ENCODE data around the gene MEIS3. TPM values are rescaled to one million over a fixed set of nuclear protein-coding genes. Genes with fewer than 3 reads are reported as not detected.
A peak's percentile ranks its signal among the peaks of the same experiment; 100 is the strongest.

Gene MEIS3
- total RNA-seq, 1 experiment from 2014 or later, result 114 TPM

DNA sequence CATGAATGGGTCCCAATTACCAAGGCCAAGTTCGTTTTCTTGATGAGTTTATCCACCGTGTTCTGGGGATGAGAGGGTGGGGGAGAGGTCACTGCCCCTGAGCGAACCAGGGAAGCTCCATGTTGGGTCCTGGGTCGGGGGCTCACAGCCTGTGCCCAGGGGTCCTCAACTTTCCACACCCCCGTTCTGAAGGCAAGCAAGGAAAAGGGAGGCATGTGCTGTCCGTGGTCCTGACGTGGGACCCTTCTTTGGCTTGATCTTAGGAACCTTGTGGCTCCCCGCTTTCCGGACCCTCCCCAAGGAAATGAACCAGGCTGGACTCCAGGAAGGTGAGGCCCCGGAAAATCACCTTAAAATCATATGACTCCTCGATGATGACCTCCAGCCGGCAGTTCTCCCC is 18.2 kb upstream of the MEIS3 start:
- in situ Hi-C loops (cut with HindIII; ENCODE audit: low sequenced_read_pairs), result no loop called here
- no peak for DNase-seq (ENCODE audit: low spot score)

GRCh38 chr19:47436712-47437401 is 17.5 kb upstream of the MEIS3 start:
- in situ Hi-C loops (cut with HindIII; ENCODE audit: low sequenced_read_pairs), result no loop called here
- DNase-seq (ENCODE audit: low spot score), result peak; percentile 93

- DNase-seq (ENCODE audit: low spot score), result no peak
- in situ Hi-C loops (cut with HindIII; ENCODE audit: low sequenced_read_pairs), result no loop called here
Measured at GRCh38 chr19:47435883-47436417, 16.6 kb upstream of the MEIS3 start.

GRCh38 chr19:47435196-47435595 is 15.9 kb upstream of the MEIS3 start:
- no peak for DNase-seq (ENCODE audit: low spot score)
- in situ Hi-C loops (cut with HindIII; ENCODE audit: low sequenced_read_pairs), result no loop called here

GRCh38 chr19:47434088-47434487 is 14.8 kb upstream of the MEIS3 start:
- DNase-seq (ENCODE audit: low spot score), result no peak
- in situ Hi-C loops (cut with HindIII; ENCODE audit: low sequenced_read_pairs), result no loop called here

GRCh38 chr19:47433121-47433520 is 13.8 kb upstream of the MEIS3 start:
- DNase-seq (ENCODE audit: low spot score), result no peak
- in situ Hi-C loops (cut with HindIII; ENCODE audit: low sequenced_read_pairs), result no loop called here

DNA sequence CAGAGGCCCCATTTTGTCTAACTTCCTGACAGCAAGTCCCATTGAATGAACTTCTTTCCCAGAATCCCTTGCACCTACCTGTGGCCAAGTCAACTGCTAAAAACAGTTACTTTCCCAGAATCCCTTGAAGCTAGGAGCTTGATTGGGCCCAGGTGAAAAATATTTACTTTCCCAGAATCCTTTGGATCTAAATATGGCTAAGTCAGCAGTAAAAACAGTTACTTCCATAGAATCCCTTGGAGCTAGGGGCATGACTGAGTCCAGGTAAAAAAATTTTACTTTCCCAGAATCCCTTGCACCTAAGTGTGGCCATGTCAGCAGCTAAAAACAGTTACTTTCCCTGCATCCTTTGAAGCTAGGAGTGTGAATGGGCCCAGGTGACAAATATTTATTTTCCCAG is 13.2 kb upstream of the MEIS3 start:
- DNase-seq (ENCODE audit: low spot score), result no peak
- in situ Hi-C loops (cut with HindIII; ENCODE audit: low sequenced_read_pairs), result no loop called here

DNA sequence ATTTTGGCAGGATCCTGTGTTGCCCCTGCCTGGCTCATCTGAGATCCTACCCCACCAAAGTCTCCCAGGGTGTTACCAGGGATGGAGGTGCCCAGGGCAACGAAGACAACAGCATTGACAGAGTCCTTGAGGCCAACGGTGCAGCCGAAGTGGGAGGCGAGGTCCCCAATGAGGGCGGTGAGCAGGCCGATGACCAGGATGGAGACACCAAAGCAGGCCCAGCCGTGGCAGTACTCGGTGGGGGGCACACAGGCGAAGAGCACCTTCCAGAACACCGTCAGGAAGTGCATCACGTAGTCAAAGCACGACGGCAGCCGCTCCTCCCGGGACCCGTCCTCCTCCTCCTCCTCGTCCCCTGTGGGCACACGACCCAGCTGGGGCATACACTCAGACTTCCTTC is 12.8 kb upstream of the MEIS3 start:
- DNase-seq (ENCODE audit: low spot score), result no peak
- in situ Hi-C loops (cut with HindIII; ENCODE audit: low sequenced_read_pairs), result no loop called here

DNA sequence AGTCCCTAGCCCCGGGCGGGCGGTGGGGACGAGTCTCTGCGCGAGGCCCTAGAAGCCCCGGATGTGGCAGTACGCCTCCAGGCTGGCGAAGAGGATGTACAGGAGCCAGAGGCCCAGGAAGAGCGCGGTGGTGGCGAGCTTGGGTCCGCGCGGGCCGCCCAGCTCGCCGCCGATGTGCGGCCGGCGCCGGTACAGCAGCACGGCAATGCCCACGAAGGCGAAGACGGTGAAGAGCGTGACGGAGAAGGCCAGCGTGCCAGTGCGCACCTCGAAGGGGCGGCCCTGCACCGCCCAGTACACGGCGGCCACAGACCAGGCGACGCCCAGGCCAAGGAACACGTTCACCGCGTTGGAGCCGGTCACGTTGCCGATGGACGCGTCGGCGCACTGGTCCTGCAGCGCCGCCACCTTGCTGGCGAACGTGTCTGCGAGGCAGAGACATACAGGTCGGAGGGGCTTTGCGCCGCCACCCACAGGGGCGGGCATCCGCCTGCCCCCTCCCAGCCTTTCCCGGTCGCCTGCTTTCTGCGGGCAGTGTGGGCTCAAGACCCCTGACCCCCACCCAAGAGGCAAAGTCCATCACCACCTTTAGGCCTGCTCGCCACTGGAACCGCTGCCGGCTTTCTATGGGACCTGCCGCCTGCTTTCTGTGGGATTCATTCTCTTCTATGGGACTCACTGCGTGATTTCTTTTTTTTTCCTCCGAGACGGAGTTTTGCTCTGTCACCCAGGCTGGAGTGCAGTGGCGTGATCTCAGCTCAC is 10.9 kb upstream of the MEIS3 start:
- DNase-seq (ENCODE audit: low spot score), result no peak
- in situ Hi-C loops (cut with HindIII; ENCODE audit: low sequenced_read_pairs), result no loop called here

GRCh38 chr19:47429140-47429793 is 9.9 kb upstream of the MEIS3 start:
- in situ Hi-C loops (cut with HindIII; ENCODE audit: low sequenced_read_pairs), result no loop called here
- no peak for DNase-seq (ENCODE audit: low spot score)

DNA sequence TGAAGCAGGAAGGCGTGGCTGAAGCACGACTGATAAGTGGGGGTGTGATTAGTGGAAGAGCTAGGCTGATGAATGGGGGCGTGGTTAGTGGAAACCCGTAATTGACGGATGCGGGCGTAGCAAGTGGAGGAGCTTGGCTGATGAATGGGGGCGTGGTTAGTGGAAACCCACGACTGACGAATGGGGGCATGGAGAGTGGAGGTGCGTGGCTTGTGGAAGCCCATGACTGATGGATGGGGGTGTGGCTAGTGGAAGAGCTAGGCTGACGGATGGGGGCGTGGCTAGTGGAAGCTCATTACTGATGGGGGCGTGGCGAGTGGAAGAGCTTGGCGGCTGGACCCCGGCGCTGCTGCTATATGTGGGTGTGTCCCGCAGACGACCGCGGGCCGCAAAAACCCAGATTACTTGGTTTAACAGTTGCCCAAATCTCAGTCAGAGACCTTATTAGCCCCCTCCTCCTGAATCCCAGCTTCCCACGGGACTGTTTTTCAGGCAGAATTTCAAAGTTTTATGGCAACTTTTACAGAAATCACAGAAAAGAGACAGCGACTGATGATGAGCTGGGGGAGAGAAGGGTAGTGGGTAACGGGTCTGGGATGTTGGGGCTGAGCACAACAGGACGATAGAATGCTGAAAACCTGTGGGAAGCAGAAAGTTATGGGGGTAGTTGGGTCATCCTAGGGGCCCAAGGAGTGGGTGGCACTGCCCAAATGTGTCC is 9.0 kb upstream of the MEIS3 start:
- in situ Hi-C loops (cut with HindIII; ENCODE audit: low sequenced_read_pairs), result no loop called here

GRCh38 chr19:47427241-47428176 is 8.2 kb upstream of the MEIS3 start:
- in situ Hi-C loops (cut with HindIII; ENCODE audit: low sequenced_read_pairs), result no loop called here
- peak; percentile 84 for DNase-seq (ENCODE audit: low spot score)

More for the DNA sequence above, 9.0 kb upstream of the MEIS3 start:
- peak; percentile 99 for DNase-seq (ENCODE audit: low spot score)

- in situ Hi-C loops (cut with HindIII; ENCODE audit: low sequenced_read_pairs), result no loop called here
- DNase-seq (ENCODE audit: low spot score), result no peak
Measured at GRCh38 chr19:47423203-47423882, 4.0 kb upstream of the MEIS3 start.

DNA sequence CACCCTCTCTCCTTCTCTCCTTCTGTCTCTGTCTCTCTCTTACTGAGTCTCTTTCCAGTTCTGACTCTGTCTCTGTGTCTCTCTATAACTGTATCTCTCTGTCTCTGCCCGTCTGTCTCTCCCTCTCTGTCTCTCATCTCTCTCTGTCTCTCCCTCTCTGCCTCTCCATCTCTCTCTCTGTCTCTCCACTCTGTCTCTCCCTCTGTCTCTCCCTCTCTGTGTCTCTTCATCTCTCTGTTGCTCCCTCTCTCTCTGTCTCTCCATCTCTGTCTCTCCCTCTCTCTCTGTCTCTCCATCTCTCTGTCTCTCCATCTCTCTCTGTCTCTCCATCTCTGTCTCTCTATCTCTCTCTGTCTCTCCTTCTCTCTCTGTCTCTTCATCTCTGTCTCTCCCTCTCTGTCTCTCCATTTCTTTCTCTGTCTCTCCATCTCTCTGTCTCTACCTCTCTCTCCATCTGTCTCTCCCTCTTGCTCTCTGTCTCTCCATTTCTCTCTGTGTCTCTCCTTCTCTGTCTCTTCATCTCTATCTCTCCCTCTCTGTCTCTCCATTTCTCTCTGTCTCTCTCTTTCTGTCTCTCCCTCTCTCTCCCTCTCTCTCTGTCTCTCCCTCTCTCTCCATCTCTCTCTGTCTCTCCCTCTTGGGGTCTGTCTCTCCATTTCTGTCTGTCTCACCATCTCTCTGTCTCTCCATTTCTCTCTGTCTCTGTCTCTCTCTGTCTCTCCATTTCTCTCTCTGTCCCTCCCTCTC is 3.3 kb upstream of the MEIS3 start:
- in situ Hi-C loops (cut with HindIII; ENCODE audit: low sequenced_read_pairs), result no loop called here
- DNase-seq (ENCODE audit: low spot score), result no peak

- no peak for DNase-seq (ENCODE audit: low spot score)
- in situ Hi-C loops (cut with HindIII; ENCODE audit: low sequenced_read_pairs), result no loop called here
Measured at GRCh38 chr19:47421844-47422395, 2.6 kb upstream of the MEIS3 start.

- no peak for DNase-seq (ENCODE audit: low spot score)
- in situ Hi-C loops (cut with HindIII; ENCODE audit: low sequenced_read_pairs), result no loop called here
Measured at GRCh38 chr19:47421244-47421786, 2.0 kb upstream of the MEIS3 start.

DNA sequence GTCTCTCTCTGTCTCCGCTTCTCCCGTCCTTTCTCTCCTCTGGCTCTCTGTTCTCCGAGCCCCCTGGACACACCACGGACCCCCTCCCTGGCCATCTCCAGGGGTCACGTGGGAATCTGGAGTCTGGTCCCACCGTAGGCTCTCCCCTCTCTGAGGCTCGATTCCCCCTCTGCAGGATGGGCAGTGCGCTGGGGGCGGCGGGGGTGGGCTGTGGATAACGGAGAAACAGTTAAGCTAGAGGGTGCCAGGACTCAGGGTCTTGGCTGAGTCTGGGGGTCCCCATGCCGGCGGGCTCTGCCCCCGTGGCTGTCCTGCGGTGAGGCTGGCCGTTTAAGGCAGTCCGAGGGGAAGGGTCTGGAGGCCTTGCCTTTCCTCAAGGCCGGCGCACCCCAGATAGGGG is 462 bp upstream of the MEIS3 start:
- in situ Hi-C loops (cut with HindIII; ENCODE audit: low sequenced_read_pairs), result no loop called here

More for the DNA sequence above, 462 bp upstream of the MEIS3 start:
- DNase-seq (ENCODE audit: low spot score), result no peak
